Psoas muscle (tissue), 8 donors: ENCODE results near the gene HIVEP1. TPM values are rescaled to one million over a fixed set of nuclear protein-coding genes. Genes with fewer than 3 reads are reported as not detected.

ENCODE experiments used
- ATAC-seq, 4 donors: fragments of 200-7000 bp; cut with Tn5 transposase; one replicate each; pipeline ENCODE4 v1.9.1; 2020; ENCODE audit warnings: moderate library complexity in 3 of 4, mild to moderate bottlenecking in 2 of 4
- DNase-seq, 2 donors: peaks; one replicate each; pipeline ENCODE4 v3.0.0-alpha.2; 2020
- H3K27ac ChIP-seq: fragments of 200-600 bp; one replicate; pipeline ENCODE4 v1.8.0; 2022
- H3K27me3 ChIP-seq, 3 donors: fragments of 200-600 bp in 1 of 3; one replicate each; pipeline versions ENCODE4 v1.6.1 to v1.8.0; 2013 to 2022; ENCODE audit warnings: low read length in 2 of 3, mild to moderate bottlenecking in 2 of 3, moderate library complexity in 1 of 3; ENCODE audit not compliant: insufficient read depth in 3 of 3
- H3K36me3 ChIP-seq, 2 donors: fragments of 200-600 bp in 1 of 2; one replicate each; pipeline versions ENCODE4 v1.6.1 to v1.8.0; 2013 to 2022; ENCODE audit warnings: low read depth in 1 of 2, mild to moderate bottlenecking in 1 of 2, moderate library complexity in 1 of 2; ENCODE audit not compliant: insufficient read depth in 1 of 2
- H3K4me1 ChIP-seq: fragments of 200-600 bp; one replicate; pipeline ENCODE4 v1.8.0; 2022
- H3K4me3 ChIP-seq: fragments of 200-600 bp; one replicate; pipeline ENCODE4 v1.8.0; 2022; ENCODE audit warnings: mild to moderate bottlenecking
- H3K9me3 ChIP-seq: fragments of 200-600 bp; one replicate; pipeline ENCODE4 v1.8.0; 2022
- CTCF ChIP-seq: fragments of 200-600 bp; IDR thresholded peaks from one replicate; pipeline ENCODE4 v1.8.0; 2022; ENCODE audit warnings: antibody characterized with exemption
- WGBS, 3 donors: extraction: QIAGEN DNeasy Blood & Tissue Kit; methylation state at CpG; one replicate each; pipeline versions ENCODE4 v1.1.6 to v1.1.7; 2013; 5-methylcytosine and 5-hydroxymethylcytosine counted together
- intact Hi-C, 2 donors: fragments of 100-400 bp; cut with DNase I; formaldehyde crosslinking; loops; one replicate each; pipeline versions ENCODE4 v1.11.0 to v1.14.2; 2022
- polyA plus RNA-seq, 3 donors: library from polyadenylated mRNA; stranded (reverse); fragments of 200-250 nt; gene quantifications; one replicate each; pipeline ENCODE4 v1.2.3, GENCODE V29; 2013
- total RNA-seq, 4 donors: library from RNA; stranded (reverse); fragmentation: NEBNext Ultra II Directional in 2 of 4; extraction: Animal tissue kit (Norgen Biotek cat#: 25700) in 2 of 4; gene quantifications; one replicate each; pipeline versions ENCODE4 v1.2.1 to v1.2.4, GENCODE V29; 2021 to 2023
- donor health status: healthy with polysubstance abuse.
- donor health status: DM: no; HTN: no; CAD: no; lungs with moderate emphysema.
- donor health status: Bipolar disorder and iron deficiency.
- donor health status: healthy.
- donor health status: DM: yes; HTN: yes; CAD: no.
- donor health status: DM: no; HTN: no; CAD: no.
- donor health status: DM: no; HTN: no; CAD: no.
- donor health status: DM: yes; HTN: yes; CAD: no.

HIVEP1 gene
- total and polyA plus RNA-seq, 7 donors: 4.0 to 13.1 (median 6.7) TPM

GRCh38 chr6:11987386-11987785 is 24.7 kb upstream of the HIVEP1 start:
- ATAC-seq (no peak), DNase-seq (no peak)
- 62 to 81% (median 68%) methylated on average over 2 of the region's 2 CpGs for WGBS, 3 donors
- no peaks in the 10 kb centered on the region for H3K4me1 ChIP-seq
- no peaks in the 10 kb centered on the region for H3K36me3 ChIP-seq
- H3K27ac ChIP-seq: no peak overlapping the region
- intact Hi-C loops: no loop called here
- no peak overlapping the region for H3K4me3 ChIP-seq
- no peak for TF ChIP-seq CTCF
- no peaks in the 10 kb centered on the region for H3K27me3 ChIP-seq
- no peaks in the 10 kb centered on the region for H3K9me3 ChIP-seq

- no peaks in the 10 kb centered on the region for H3K27me3 ChIP-seq
- WGBS, 3 donors: 71% methylated on average over 2 of the region's 2 CpGs
- H3K4me3 ChIP-seq: no peak overlapping the region
- no peak overlapping the region for H3K27ac ChIP-seq
- intact Hi-C loops: no loop called here
- no peaks in the 10 kb centered on the region for H3K4me1 ChIP-seq
- TF ChIP-seq CTCF: no peak
- DNase-seq (no peak), ATAC-seq (no peak)
- H3K9me3 ChIP-seq: no peaks in the 10 kb centered on the region
- H3K36me3 ChIP-seq: no peaks in the 10 kb centered on the region
These were observed 22.7 kb upstream of the HIVEP1 start for GRCh38 chr6:11989386-11989785.

- Histone ChIP-seq H3K4me3 (no peak overlapping the region), H3K27me3 (no peaks in the 10 kb centered on the region), H3K27ac (no peak overlapping the region), H3K4me1 (no peaks in the 10 kb centered on the region), H3K9me3 (no peaks in the 10 kb centered on the region), H3K36me3 (no peaks in the 10 kb centered on the region)
- ATAC-seq (no peak), DNase-seq (no peak)
- WGBS, 3 donors: 98 to 99% (median 98%) methylated on average over 2 of the region's 2 CpGs
- no peak for TF ChIP-seq CTCF
- intact Hi-C loops: no loop called here
These were observed 20.0 kb upstream of the HIVEP1 start for GRCh38 chr6:11992086-11992485.

- whole genome bisulfite sequencing, 3 donors: 94 to 97% (median 95%) methylated on average over 4 of the region's 4 CpGs
- no peak for TF ChIP-seq CTCF
- no peaks in the 10 kb centered on the region for H3K4me1 ChIP-seq
- no peak for ATAC-seq
- intact Hi-C loops: no loop called here
- no peaks in the 10 kb centered on the region for H3K36me3 ChIP-seq
- H3K27me3 ChIP-seq: no peaks in the 10 kb centered on the region
- no peak for DNase-seq
- no peak overlapping the region for H3K4me3 ChIP-seq
- H3K9me3 ChIP-seq: no peaks in the 10 kb centered on the region
- H3K27ac ChIP-seq: no peak overlapping the region
These were observed 17.1 kb upstream of the HIVEP1 start for GRCh38 chr6:11994875-11995461.

- intact Hi-C loops: no loop called here
- no peak for TF ChIP-seq CTCF
- no peaks in the 10 kb centered on the region for H3K9me3 ChIP-seq
These were observed 15.4 kb upstream of the HIVEP1 start for GRCh38 chr6:11996751-11997150.

More at GRCh38 chr6:11996751-11997150, 15.4 kb upstream of the HIVEP1 start:
- Histone ChIP-seq H3K4me3 (no peak overlapping the region), H3K4me1 (no peaks in the 10 kb centered on the region), H3K27me3 (no peaks in the 10 kb centered on the region), H3K36me3 (no peaks in the 10 kb centered on the region), H3K27ac (no peak overlapping the region)
- DNase-seq (no peak), ATAC-seq (no peak)
- 91 to 96% (median 92%) methylated on average over 1 of the region's 1 CpG for WGBS, 3 donors
